ENCODE data around the gene SPAG5.

Gene SPAG5

GRCh38 chr17:28529013-28529400 lies 69.8 kb downstream of the SPAG5 start:
- Histone ChIP-seq H3K36me3 (ENCODE audit: control insufficient read depth, low read length) (no peaks in the 10 kb centered on the region), H3K79me2 (ENCODE audit: control insufficient read depth, low read length) (no peaks in the 10 kb centered on the region), H3K9me3 (ENCODE audit: control insufficient read depth, insufficient read depth, low read length) (no peaks in the 10 kb centered on the region), H3K27ac (ENCODE audit: low read depth, low read length) (no peak overlapping the region), H3K27me3 (ENCODE audit: control insufficient read depth, low read length) (peaks cover 7% of the 10 kb centered on the region; the same call in 1 of the 2 replicates), H3K9me2 (replicated peaks; ENCODE audit: control insufficient read depth, low read length) (no peaks in the 10 kb centered on the region), H3K4me3 (ENCODE audit: low read length) (no peak overlapping the region), H3K4me1 (ENCODE audit: control insufficient read depth, low read length) (no peaks in the 10 kb centered on the region), H3F3A (ENCODE audit: control insufficient read depth, insufficient read depth) (no peaks in the 10 kb centered on the region), H4K20me1 (ENCODE audit: control insufficient read depth, insufficient read depth, low read depth, low read length) (no peaks in the 10 kb centered on the region), H3K4me2 (ENCODE audit: low read length) (no peak overlapping the region)
- TF ChIP-seq, protein P1, sequence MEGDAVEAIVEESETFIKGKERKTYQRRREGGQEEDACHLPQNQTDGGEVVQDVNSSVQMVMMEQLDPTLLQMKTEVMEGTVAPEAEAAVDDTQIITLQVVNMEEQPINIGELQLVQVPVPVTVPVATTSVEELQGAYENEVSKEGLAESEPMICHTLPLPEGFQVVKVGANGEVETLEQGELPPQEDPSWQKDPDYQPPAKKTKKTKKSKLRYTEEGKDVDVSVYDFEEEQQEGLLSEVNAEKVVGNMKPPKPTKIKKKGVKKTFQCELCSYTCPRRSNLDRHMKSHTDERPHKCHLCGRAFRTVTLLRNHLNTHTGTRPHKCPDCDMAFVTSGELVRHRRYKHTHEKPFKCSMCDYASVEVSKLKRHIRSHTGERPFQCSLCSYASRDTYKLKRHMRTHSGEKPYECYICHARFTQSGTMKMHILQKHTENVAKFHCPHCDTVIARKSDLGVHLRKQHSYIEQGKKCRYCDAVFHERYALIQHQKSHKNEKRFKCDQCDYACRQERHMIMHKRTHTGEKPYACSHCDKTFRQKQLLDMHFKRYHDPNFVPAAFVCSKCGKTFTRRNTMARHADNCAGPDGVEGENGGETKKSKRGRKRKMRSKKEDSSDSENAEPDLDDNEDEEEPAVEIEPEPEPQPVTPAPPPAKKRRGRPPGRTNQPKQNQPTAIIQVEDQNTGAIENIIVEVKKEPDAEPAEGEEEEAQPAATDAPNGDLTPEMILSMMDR (IDR thresholded peaks at IDR 0.05; ENCODE audit: low read depth, low read length, poor library complexity, severe bottlenecking): no peak
- no peak for TF ChIP-seq EZH2phosphoT487 (IDR thresholded peaks at IDR 0.05; ENCODE audit: borderline replicate concordance, low read length)

GRCh38 chr17:28528327-28529012 lies 70.4 kb downstream of the SPAG5 start:
- Histone ChIP-seq H3K4me2 (ENCODE audit: low read length) (no peak overlapping the region), H3K36me3 (ENCODE audit: control insufficient read depth, low read length) (no peaks in the 10 kb centered on the region), H3F3A (ENCODE audit: control insufficient read depth, insufficient read depth) (no peaks in the 10 kb centered on the region), H3K9me2 (replicated peaks; ENCODE audit: control insufficient read depth, low read length) (no peaks in the 10 kb centered on the region), H3K9me3 (ENCODE audit: control insufficient read depth, insufficient read depth, low read length) (no peaks in the 10 kb centered on the region), H3K27me3 (ENCODE audit: control insufficient read depth, low read length) (peaks cover 5% of the 10 kb centered on the region; the same call in 1 of the 2 replicates), H3K79me2 (ENCODE audit: control insufficient read depth, low read length) (no peaks in the 10 kb centered on the region), H3K4me3 (ENCODE audit: low read length) (no peak overlapping the region), H3K4me1 (ENCODE audit: control insufficient read depth, low read length) (no peaks in the 10 kb centered on the region), H4K20me1 (ENCODE audit: control insufficient read depth, insufficient read depth, low read depth, low read length) (no peaks in the 10 kb centered on the region), H3K27ac (ENCODE audit: low read depth, low read length) (no peak overlapping the region)
- TF ChIP-seq, protein P1 (IDR thresholded peaks at IDR 0.05; ENCODE audit: low read depth, low read length, poor library complexity, severe bottlenecking): no peak
- TF ChIP-seq EZH2phosphoT487 (IDR thresholded peaks at IDR 0.05; ENCODE audit: borderline replicate concordance, low read length): no peak

DNA sequence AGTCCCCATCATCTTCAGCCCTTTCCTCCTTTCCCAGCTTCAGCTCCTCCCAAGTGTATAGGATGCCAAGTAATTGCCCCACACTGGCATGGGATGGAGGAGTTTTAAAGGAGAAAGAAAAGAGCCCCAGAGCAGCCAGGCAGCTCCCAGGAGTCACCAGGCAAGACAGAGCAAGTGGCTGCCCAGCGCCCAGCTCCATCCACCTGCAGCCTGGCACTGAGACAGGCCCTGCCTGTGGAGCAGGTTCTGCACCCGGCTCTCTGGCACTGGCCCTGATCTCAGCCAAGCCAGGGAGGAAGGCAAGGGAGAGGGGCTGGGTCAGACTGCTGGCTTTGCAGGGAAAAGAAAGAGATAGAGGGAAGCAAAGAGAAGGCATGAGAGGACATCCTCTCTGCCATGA lies 71.0 kb downstream of the SPAG5 start:
- H3K27ac ChIP-seq (ENCODE audit: low read depth, low read length): no peak overlapping the region
- no peaks in the 10 kb centered on the region for H3K36me3 ChIP-seq (ENCODE audit: control insufficient read depth, low read length)

More for the DNA sequence above, 71.0 kb downstream of the SPAG5 start:
- Histone ChIP-seq H3K27me3 (ENCODE audit: control insufficient read depth, low read length) (peaks cover 5% of the 10 kb centered on the region; the same call in 1 of the 2 replicates), H3K4me2 (ENCODE audit: low read length) (no peak overlapping the region), H4K20me1 (ENCODE audit: control insufficient read depth, insufficient read depth, low read depth, low read length) (no peaks in the 10 kb centered on the region), H3K4me3 (ENCODE audit: low read length) (no peak overlapping the region), H3K9me3 (ENCODE audit: control insufficient read depth, insufficient read depth, low read length) (no peaks in the 10 kb centered on the region), H3F3A (ENCODE audit: control insufficient read depth, insufficient read depth) (no peaks in the 10 kb centered on the region), H3K79me2 (ENCODE audit: control insufficient read depth, low read length) (no peaks in the 10 kb centered on the region), H3K9me2 (replicated peaks; ENCODE audit: control insufficient read depth, low read length) (no peaks in the 10 kb centered on the region), H3K4me1 (ENCODE audit: control insufficient read depth, low read length) (no peaks in the 10 kb centered on the region)
- TF ChIP-seq, protein P1 (IDR thresholded peaks at IDR 0.05; ENCODE audit: low read depth, low read length, poor library complexity, severe bottlenecking): no peak
- no peak for TF ChIP-seq EZH2phosphoT487 (IDR thresholded peaks at IDR 0.05; ENCODE audit: borderline replicate concordance, low read length)

All from DOHH2 (cell line).